Esophagus muscularis mucosa (tissue), 4 donors: Measurements from ENCODE around the gene PTBP1.

Experiments used
- EP300 ChIP-seq: sonication (generic); formaldehyde crosslinking; IDR thresholded peaks from one replicate; pipeline ENCODE4 v1.6.1; 2017; ENCODE audit warnings: antibody characterized with exemption
- POLR2AphosphoS5 ChIP-seq, 2 donors: sonication (generic); formaldehyde crosslinking; IDR thresholded peaks; one replicate each; pipeline ENCODE4 v1.6.1; 2017; ENCODE audit warnings: antibody characterized with exemption in 2 of 2
- TF ChIP-seq, protein P1 (sequence below), 3 experiments: fragments of 200-600 bp in 2 of 3; fragments of 450-650 bp in 1 of 3; sonication (generic) in 2 of 3; IDR thresholded peaks; one replicate each; pipeline ENCODE4 v1.5.1; 2017 to 2019; ENCODE audit warnings: antibody characterized with exemption in 3 of 3, mild to moderate bottlenecking in 2 of 3, moderate library complexity in 1 of 3

DNA sequence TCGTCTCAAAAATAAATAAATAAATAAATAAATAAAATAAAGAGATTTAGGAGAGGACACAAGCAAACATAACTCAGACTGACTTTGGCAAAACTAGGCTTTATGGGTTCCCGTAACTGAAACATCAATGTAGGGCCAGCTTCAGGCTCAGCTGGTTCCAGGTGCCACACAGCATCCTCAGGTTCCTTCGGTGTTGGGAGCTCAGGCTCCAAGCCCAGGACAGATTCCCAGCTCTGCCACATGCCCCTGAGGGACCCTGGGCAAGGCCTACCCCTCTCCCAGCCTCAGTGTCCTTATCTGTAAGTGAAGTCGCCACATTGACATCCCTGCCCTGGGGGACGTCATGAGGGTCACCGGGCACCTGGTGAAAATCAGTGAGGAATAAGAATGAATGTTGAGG lies 27.6 kb upstream of the PTBP1 start:
- TF ChIP-seq, protein P1, sequence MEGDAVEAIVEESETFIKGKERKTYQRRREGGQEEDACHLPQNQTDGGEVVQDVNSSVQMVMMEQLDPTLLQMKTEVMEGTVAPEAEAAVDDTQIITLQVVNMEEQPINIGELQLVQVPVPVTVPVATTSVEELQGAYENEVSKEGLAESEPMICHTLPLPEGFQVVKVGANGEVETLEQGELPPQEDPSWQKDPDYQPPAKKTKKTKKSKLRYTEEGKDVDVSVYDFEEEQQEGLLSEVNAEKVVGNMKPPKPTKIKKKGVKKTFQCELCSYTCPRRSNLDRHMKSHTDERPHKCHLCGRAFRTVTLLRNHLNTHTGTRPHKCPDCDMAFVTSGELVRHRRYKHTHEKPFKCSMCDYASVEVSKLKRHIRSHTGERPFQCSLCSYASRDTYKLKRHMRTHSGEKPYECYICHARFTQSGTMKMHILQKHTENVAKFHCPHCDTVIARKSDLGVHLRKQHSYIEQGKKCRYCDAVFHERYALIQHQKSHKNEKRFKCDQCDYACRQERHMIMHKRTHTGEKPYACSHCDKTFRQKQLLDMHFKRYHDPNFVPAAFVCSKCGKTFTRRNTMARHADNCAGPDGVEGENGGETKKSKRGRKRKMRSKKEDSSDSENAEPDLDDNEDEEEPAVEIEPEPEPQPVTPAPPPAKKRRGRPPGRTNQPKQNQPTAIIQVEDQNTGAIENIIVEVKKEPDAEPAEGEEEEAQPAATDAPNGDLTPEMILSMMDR (IDR thresholded peaks at IDR 0.05): no peak
- TF ChIP-seq POLR2AphosphoS5 (IDR thresholded peaks at IDR 0.05) (no peak), EP300 (no peak)
